AML-193 (cell line): Measurements from ENCODE around the gene FRMD7.

Experiments
- DNase-seq, 2 experiments: peaks; one replicate each; lab custom pipeline; 2025; lab: John Stamatoyannopoulos, UW

The FRMD7 gene

DNA sequence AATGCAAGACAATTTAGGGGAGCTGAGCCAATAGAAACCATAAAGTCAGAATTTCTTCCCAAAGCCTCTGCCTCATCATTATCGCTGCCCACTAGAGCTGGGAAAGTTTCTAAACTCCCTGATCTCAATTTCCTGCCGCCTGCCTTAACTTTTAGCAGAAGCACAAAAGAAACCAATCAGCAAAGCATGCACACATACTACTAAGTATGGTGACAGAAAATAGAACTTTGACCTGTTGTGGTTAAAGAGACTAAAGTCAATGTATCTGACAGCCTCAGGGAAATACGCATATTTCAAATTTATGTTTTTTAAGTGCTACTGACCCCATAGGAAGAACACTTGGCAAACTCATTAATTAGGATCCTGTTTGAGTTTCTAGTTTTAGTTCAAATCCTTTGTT is 94.7 kb downstream of the FRMD7 start:
- no peak for DNase-seq

DNA sequence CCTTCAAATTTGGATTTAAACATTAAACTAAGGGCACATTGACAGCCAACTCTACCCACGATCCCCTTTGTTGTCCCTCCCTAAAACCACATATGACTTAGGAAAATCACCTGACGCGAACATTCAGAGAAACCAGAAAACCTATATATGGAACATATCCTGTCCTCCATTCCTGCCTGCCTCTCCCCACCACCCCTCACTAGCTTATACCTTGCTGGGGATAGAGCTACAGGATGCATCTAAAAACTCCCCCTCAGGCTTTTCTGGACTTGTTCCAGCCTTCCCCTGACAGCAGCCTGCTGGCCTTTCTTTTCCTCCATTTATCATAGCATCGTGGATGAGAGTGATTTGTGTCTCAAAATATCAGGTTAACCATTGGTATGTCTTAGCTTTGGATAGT is 96.0 kb downstream of the FRMD7 start:
- DNase-seq: no peak

DNA sequence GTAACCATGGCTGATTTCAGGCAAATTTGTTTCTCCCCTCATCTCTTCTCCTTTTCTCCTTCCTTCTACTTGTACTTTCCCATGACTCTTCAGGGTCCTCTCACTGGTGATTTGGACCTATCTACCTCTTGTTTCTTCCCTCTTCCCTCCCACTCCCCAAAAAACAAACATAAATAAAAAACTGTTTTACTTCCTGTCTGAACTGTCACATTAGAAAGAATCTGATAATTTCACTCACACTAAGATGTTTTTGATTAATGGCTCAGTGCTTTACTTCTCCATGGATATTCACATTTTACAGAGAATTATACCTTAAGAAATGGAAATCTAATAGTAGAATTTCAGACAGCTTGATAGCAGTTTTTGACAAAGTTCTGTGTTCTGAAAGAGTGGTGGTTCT is 97.6 kb downstream of the FRMD7 start:
- no peak for DNase-seq
